Esophagus muscularis mucosa (tissue), 4 donors: ENCODE measurements around the gene ADGRA3. TPM values are rescaled to one million over a fixed set of nuclear protein-coding genes. Genes with fewer than 3 reads are reported as not detected.

ENCODE experiments used
- DNase-seq: peaks from one replicate; pipeline ENCODE4 v3.0.0-alpha.2; 2017; ENCODE audit errors: extremely low spot score
- H3K27ac ChIP-seq, 4 donors: fragments of 200-600 bp; sonication (generic); replicated peaks in 1 of 4; 1 replicate in 3 of 4; 2 replicates in 1 of 4; pipeline ENCODE4 v1.5.1; 2016 to 2019; ENCODE audit warnings: mild to moderate bottlenecking in 1 of 4
- H3K27me3 ChIP-seq, 4 donors: fragments of 200-600 bp; sonication (generic); one replicate each; pipeline versions ENCODE4 v1.5.1 to v1.6.0; 2016 to 2019
- H3K36me3 ChIP-seq, 4 donors: fragments of 200-600 bp; sonication (generic); one replicate each; pipeline ENCODE4 v1.5.1; 2016 to 2019
- H3K4me1 ChIP-seq, 4 donors: fragments of 200-600 bp; sonication (generic); one replicate each; pipeline ENCODE4 v1.5.1; 2016 to 2019
- H3K4me3 ChIP-seq, 4 donors: fragments of 200-600 bp; sonication (generic); 1 replicate in 2 of 4; 2 replicates in 2 of 4; pipeline ENCODE4 v1.5.1; 2016 to 2019; ENCODE audit warnings: mild to moderate bottlenecking in 4 of 4, moderate library complexity in 1 of 4
- H3K9me3 ChIP-seq, 4 donors: fragments of 200-600 bp; sonication (generic); 1 replicate in 3 of 4; 2 replicates in 1 of 4; pipeline ENCODE4 v1.5.1; 2016 to 2019
- EP300 ChIP-seq: sonication (generic); formaldehyde crosslinking; IDR thresholded peaks from one replicate; pipeline ENCODE4 v1.6.1; 2017; ENCODE audit warnings: antibody characterized with exemption
- POLR2A ChIP-seq: fragments of 450-650 bp; IDR thresholded peaks from one replicate; pipeline ENCODE4 v1.6.1; 2017; ENCODE audit warnings: antibody characterized with exemption, moderate library complexity, mild to moderate bottlenecking, low read depth
- POLR2AphosphoS5 ChIP-seq, 2 donors: sonication (generic); formaldehyde crosslinking; IDR thresholded peaks; one replicate each; pipeline ENCODE4 v1.6.1; 2017; ENCODE audit warnings: antibody characterized with exemption in 2 of 2
- WGBS: methylation state at CpG from one replicate; pipeline ENCODE4 v1.1.5; 2018; 5-methylcytosine and 5-hydroxymethylcytosine counted together
- intact Hi-C: fragments of 100-400 bp; cut with DNase I; formaldehyde crosslinking; loops from one replicate; pipeline ENCODE4 v1.15.1; 2023
- total RNA-seq, 4 donors: library from RNA; depleted of rRNA; stranded (reverse); fragments of >200 nt; gene quantifications; one replicate each; pipeline versions ENCODE4 v1.1.0 to v1.2.1, GENCODE V29; 2016
- TF ChIP-seq, protein P1 (sequence below), 3 experiments: fragments of 200-600 bp in 2 of 3; fragments of 450-650 bp in 1 of 3; sonication (generic) in 2 of 3; IDR thresholded peaks; one replicate each; pipeline ENCODE4 v1.5.1; 2017 to 2019; ENCODE audit warnings: antibody characterized with exemption in 3 of 3, mild to moderate bottlenecking in 2 of 3, moderate library complexity in 1 of 3

Gene ADGRA3
- total RNA-seq, 4 donors from 2014 or later: 24.9 to 41.0 (median 35.3) TPM

DNA sequence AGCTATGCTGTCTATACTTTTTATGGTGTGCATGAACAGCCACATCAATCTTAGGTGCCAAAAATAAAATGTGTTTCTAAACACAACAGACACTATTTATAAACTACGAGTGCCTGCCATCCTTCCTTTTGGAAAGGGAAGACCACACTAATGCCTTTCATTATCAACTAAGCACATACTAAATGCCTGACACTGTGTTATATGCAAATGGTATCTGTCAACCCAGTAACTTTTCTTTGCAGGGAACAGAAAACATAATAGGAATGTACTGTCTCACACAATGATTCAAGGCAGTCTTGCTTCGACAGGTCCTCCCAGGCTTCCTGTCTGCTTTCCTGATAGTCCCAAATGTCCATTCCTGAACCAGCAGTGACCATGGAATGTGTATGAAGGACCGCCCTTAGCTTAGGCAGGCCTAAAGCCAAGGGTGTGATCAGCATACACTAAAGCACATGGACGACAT is 43.8 kb downstream of the ADGRA3 start:
- Histone ChIP-seq H3K4me1 (peaks cover 16 to 35% (median 26%) of the 10 kb centered on the region in 4 donors), H3K4me3 (no peak overlapping the region), H3K27me3 (no peaks in the 10 kb centered on the region), H3K9me3 (no peaks in the 10 kb centered on the region), H3K36me3 (peaks cover 0 to 4% (median 0%) of the 10 kb centered on the region in 4 donors), H3K27ac (no peak overlapping the region)
- whole genome bisulfite sequencing: 56% methylated on average over 4 of the region's 4 CpGs
- intact Hi-C loops: no loop called here
- DNase-seq: no peak
- TF ChIP-seq POLR2A (no peak), EP300 (no peak), POLR2AphosphoS5 (IDR thresholded peaks at IDR 0.05) (no peak)
- TF ChIP-seq, protein P1, sequence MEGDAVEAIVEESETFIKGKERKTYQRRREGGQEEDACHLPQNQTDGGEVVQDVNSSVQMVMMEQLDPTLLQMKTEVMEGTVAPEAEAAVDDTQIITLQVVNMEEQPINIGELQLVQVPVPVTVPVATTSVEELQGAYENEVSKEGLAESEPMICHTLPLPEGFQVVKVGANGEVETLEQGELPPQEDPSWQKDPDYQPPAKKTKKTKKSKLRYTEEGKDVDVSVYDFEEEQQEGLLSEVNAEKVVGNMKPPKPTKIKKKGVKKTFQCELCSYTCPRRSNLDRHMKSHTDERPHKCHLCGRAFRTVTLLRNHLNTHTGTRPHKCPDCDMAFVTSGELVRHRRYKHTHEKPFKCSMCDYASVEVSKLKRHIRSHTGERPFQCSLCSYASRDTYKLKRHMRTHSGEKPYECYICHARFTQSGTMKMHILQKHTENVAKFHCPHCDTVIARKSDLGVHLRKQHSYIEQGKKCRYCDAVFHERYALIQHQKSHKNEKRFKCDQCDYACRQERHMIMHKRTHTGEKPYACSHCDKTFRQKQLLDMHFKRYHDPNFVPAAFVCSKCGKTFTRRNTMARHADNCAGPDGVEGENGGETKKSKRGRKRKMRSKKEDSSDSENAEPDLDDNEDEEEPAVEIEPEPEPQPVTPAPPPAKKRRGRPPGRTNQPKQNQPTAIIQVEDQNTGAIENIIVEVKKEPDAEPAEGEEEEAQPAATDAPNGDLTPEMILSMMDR (IDR thresholded peaks at IDR 0.05): no peak

DNA sequence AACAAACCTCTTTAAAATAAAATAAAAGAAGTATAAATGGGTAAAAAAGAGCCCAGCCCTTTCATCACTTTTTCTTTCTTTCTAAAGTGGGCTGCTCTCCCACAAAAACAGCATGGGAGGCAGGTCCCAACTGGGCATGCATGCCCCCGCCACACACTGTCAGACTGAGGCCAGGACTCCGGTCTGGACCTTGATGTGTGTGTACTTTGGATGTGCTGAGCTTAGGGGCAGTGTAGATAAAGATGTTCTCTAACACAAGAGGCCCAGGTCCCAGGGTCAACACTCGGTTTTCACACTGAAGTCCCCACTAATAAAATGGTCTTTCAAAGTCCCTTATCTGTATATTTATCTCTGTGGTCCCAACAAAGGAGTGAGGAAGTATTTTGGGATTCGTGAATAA is 44.4 kb downstream of the ADGRA3 start:
- 62% methylated on average over 4 of the region's 4 CpGs for WGBS
- no peak overlapping the region for H3K27ac ChIP-seq
- DNase-seq: no peak
- H3K9me3 ChIP-seq: no peaks in the 10 kb centered on the region
- H3K4me3 ChIP-seq: no peak overlapping the region
- no peaks in the 10 kb centered on the region for H3K27me3 ChIP-seq
- intact Hi-C loops: no loop called here
- H3K36me3 ChIP-seq: peaks cover 0 to 4% (median 0%) of the 10 kb centered on the region in 4 donors
- peaks cover 16 to 35% (median 26%) of the 10 kb centered on the region in 4 donors for H3K4me1 ChIP-seq
- TF ChIP-seq POLR2A (no peak), POLR2AphosphoS5 (IDR thresholded peaks at IDR 0.05) (no peak), EP300 (no peak)
- TF ChIP-seq, protein P1 (IDR thresholded peaks at IDR 0.05): no peak

- H3K27ac ChIP-seq: no peak overlapping the region
- H3K4me3 ChIP-seq: no peak overlapping the region
- no peaks in the 10 kb centered on the region for H3K27me3 ChIP-seq
- WGBS: 85% methylated on average over 8 of the region's 10 CpGs
- H3K36me3 ChIP-seq: peaks cover 0 to 4% (median 0%) of the 10 kb centered on the region in 4 donors
- intact Hi-C loops: no loop called here
- no peaks in the 10 kb centered on the region for H3K9me3 ChIP-seq
- H3K4me1 ChIP-seq: peaks cover under 1 to 10% (median 2%) of the 10 kb centered on the region in 4 donors
- DNase-seq: no peak
- TF ChIP-seq POLR2A (no peak), EP300 (no peak), POLR2AphosphoS5 (IDR thresholded peaks at IDR 0.05) (no peak)
- TF ChIP-seq, protein P1 (IDR thresholded peaks at IDR 0.05): no peak
Measured at GRCh38 chr4:22466581-22466980, 49.3 kb downstream of the ADGRA3 start.

GRCh38 chr4:22465996-22466395 is 49.9 kb downstream of the ADGRA3 start:
- H3K27me3 ChIP-seq: no peaks in the 10 kb centered on the region
- intact Hi-C loops: no loop called here
- no peak overlapping the region for H3K4me3 ChIP-seq
- H3K36me3 ChIP-seq: peaks cover 0 to 4% (median 0%) of the 10 kb centered on the region in 4 donors
- no peak for DNase-seq
- 95% methylated on average over 5 of the region's 5 CpGs for WGBS
- TF ChIP-seq POLR2A (no peak), POLR2AphosphoS5 (IDR thresholded peaks at IDR 0.05) (no peak), EP300 (no peak)
- TF ChIP-seq, protein P1 (IDR thresholded peaks at IDR 0.05): no peak
- no peak overlapping the region for H3K27ac ChIP-seq
- H3K4me1 ChIP-seq: peaks cover 0 to 4% (median 0%) of the 10 kb centered on the region in 4 donors
- no peaks in the 10 kb centered on the region for H3K9me3 ChIP-seq

GRCh38 chr4:22465349-22465748 is 50.5 kb downstream of the ADGRA3 start:
- Histone ChIP-seq H3K4me1 (no peaks in the 10 kb centered on the region), H3K36me3 (no peaks in the 10 kb centered on the region), H3K27ac (no peak overlapping the region), H3K9me3 (no peaks in the 10 kb centered on the region), H3K27me3 (no peaks in the 10 kb centered on the region), H3K4me3 (no peak overlapping the region)
- no peak for DNase-seq
- intact Hi-C loops: no loop called here
- WGBS: 96% methylated on average over 4 of the region's 4 CpGs
- TF ChIP-seq, protein P1 (IDR thresholded peaks at IDR 0.05): no peak
- TF ChIP-seq EP300 (no peak), POLR2AphosphoS5 (IDR thresholded peaks at IDR 0.05) (no peak), POLR2A (no peak)
